ENCODE data around the gene JAML. TPM values are rescaled to one million over a fixed set of nuclear protein-coding genes. Genes with fewer than 3 reads are reported as not detected.

JAML gene
- total and polyA plus RNA-seq, 9 of the 15 experiments (the other 6 are each of a cell fraction or from before 2014, with no cell fraction given), result 0.05 to 0.32 (median 0.22) TPM; not detected in 4

DNA sequence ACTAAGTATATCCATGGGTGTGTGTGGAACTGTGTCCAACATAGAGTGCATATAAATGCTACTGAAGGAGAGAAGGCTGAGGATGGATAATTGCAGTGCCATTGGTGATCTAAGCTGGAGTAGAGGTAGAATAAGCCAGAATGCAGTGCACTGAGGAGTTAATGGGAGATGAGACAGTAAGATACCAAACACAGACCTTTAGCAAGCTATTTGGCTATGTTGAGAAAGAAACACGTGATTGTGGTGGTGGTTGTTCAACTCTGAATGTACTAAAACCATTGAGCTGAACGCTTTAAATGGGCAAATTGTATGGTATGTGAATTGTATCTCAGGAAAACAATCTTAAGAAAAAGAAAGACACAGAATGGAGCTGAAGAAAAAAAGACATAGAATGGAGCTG, 22.8 kb downstream of the JAML start:
- in situ Hi-C loops (cut with MboI), result no loop called here
- H2AFZ ChIP-seq (ENCODE audit: low read depth, low read length), result no peak overlapping the region
- H3K9me3 ChIP-seq (replicated peaks; ENCODE audit: control insufficient read depth, insufficient read depth, low read depth, low read length), result no peaks in the 10 kb centered on the region
- ChIA-PET POLR2A (interaction anchor here (1.3 kb wide), 1 partner anchor 9 kb away, joined by 3 read pairs; no protein-coding TSS in a partner anchor), CTCF (ENCODE audit: low intra/inter-chr PET ratio) (no interaction called here)
- intact Hi-C loops (cut with micrococcal nuclease), result loop anchor here (5.0 kb wide), 1 partner anchor 55 kb away; no protein-coding TSS in a partner anchor
- H3K36me3 ChIP-seq (ENCODE audit: control insufficient read depth, insufficient read depth, low read length), result no peaks in the 10 kb centered on the region
- DNase-seq (ENCODE audit: extremely low read depth in 1 of 4, low spot score in 3 of 4), result no peak
- H3K79me2 ChIP-seq (ENCODE audit: control insufficient read depth, insufficient read depth, low read length), result no peaks in the 10 kb centered on the region
- ATAC-seq, result no peak
- H4K20me1 ChIP-seq (replicated peaks; ENCODE audit: control insufficient read depth, insufficient read depth, low read length), result no peaks in the 10 kb centered on the region
- 4% methylated on average over 2 of the region's 2 CpGs for WGBS (ENCODE audit: insufficient coverage, low coverage, missing lambda C conversion rate)
- no peak overlapping the region for H3K27ac ChIP-seq (ENCODE audit: extremely low read depth, low read depth, low read length)
- TF ChIP-seq ARID2 (IDR thresholded peaks at IDR 0.05), result no peak
- TF ChIP-seq MEIS2 (IDR thresholded peaks at IDR 0.05; ENCODE audit: partially characterized antibody), result no peak
- no peak overlapping the region for H3K9ac ChIP-seq (ENCODE audit: insufficient read depth in 1 of 2, low read depth in 2 of 2, low read length in 2 of 2)
- H3K9me1 ChIP-seq (ENCODE audit: control insufficient read depth, insufficient read depth, low read length), result no peaks in the 10 kb centered on the region
- no peak for FAIRE-seq
- H3K4me2 ChIP-seq (ENCODE audit: insufficient read depth, low read length), result no peak overlapping the region
- no TSS peak for BruUV-seq (replicated peaks)
- 0 out of 5 replicates have a peak, but pooled peaks cover 0 to 3% of the 10 kb centered on the region in 2 experiments for H3K4me1 ChIP-seq (replicated peaks in 1 of 2; ENCODE audit: control insufficient read depth in 2 of 2, insufficient read depth in 2 of 2, low read length in 2 of 2)
- H3K4me3 ChIP-seq, result no peak overlapping the region
- H3K27me3 ChIP-seq (ENCODE audit: control insufficient read depth in 2 of 2, insufficient read depth in 2 of 2, low read length in 2 of 2), result peaks cover 0 to 23% of the 10 kb centered on the region in 2 experiments; a peak in 3 of 5 replicates

DNA sequence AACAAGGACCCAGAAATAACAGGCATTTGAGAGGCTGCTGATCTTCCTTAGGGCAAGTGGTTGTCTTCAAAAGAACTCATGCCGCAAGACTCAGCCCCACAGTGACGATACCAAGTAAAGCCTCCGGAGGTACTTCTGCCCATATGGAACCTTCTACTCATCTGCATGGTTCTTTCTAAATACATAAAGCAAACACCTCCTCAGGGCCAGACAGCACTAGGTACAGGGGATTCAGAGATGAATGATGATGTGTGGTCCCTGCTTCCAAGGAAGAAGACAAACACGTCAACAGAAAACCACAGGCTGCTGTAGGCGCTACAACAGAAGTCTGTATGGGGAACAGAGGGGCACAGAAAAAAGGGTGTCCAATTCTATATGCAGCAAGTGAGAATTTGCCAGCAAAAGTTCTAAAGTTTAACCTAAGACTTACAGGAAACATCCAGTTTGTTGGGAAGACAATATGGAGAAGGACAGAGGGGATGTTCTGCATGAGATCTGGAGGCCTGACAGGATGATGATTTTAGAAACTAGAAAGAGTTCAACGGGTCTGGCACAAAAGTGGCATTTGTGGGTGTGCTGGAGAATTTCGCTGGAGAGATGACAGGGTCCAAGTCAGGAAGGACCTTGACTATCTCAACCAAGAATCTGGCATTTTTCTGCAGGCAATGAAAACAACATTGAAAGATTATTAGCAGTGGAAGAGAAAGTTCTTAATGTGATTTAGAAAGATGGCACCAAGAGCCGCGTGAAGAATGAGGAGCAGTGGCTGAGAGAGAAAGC, 23.7 kb downstream of the JAML start:
- POLR2A ChIA-PET, result no interaction called here

More for the DNA sequence above, 23.7 kb downstream of the JAML start:
- Histone ChIP-seq H3K4me3 (no peak overlapping the region), H3K4me2 (ENCODE audit: insufficient read depth, low read length) (no peak overlapping the region), H3K9me1 (ENCODE audit: control insufficient read depth, insufficient read depth, low read length) (no peaks in the 10 kb centered on the region), H3K9ac (ENCODE audit: insufficient read depth in 1 of 2, low read depth in 2 of 2, low read length in 2 of 2) (no peak overlapping the region), H4K20me1 (replicated peaks; ENCODE audit: control insufficient read depth, insufficient read depth, low read length) (no peaks in the 10 kb centered on the region), H2AFZ (ENCODE audit: low read depth, low read length) (no peak overlapping the region), H3K79me2 (ENCODE audit: control insufficient read depth, insufficient read depth, low read length) (no peaks in the 10 kb centered on the region), H3K36me3 (ENCODE audit: control insufficient read depth, insufficient read depth, low read length) (no peaks in the 10 kb centered on the region), H3K27me3 (ENCODE audit: control insufficient read depth in 2 of 2, insufficient read depth in 2 of 2, low read length in 2 of 2) (peaks cover 0 to 26% of the 10 kb centered on the region in 2 experiments; a peak in 3 of 5 replicates), H3K9me3 (replicated peaks; ENCODE audit: control insufficient read depth, insufficient read depth, low read depth, low read length) (no peaks in the 10 kb centered on the region), H3K27ac (ENCODE audit: extremely low read depth, low read depth, low read length) (no peak overlapping the region), H3K4me1 (replicated peaks in 1 of 2; ENCODE audit: control insufficient read depth in 2 of 2, insufficient read depth in 2 of 2, low read length in 2 of 2) (0 out of 5 replicates have a peak, but pooled peaks cover 0 to 3% of the 10 kb centered on the region in 2 experiments)
- no peak for DNase-seq (ENCODE audit: extremely low read depth in 1 of 4, low spot score in 3 of 4)
- CTCF ChIA-PET (ENCODE audit: low intra/inter-chr PET ratio), result no interaction called here
- FAIRE-seq, result no peak
- in situ Hi-C loops (cut with MboI) (no loop called here), intact Hi-C loops (cut with micrococcal nuclease) (loop anchor here (5.0 kb wide), 1 partner anchor 56 kb away; no protein-coding TSS in a partner anchor)
- no TSS peak for BruUV-seq (replicated peaks)
- WGBS (ENCODE audit: insufficient coverage, low coverage, missing lambda C conversion rate), result 13% methylated on average over 9 of the region's 9 CpGs
- TF ChIP-seq ZNF311 (CRISPR knock-in tag; IDR thresholded peaks at IDR 0.05) (no peak), TBL1XR1 (IDR thresholded peaks at IDR 0.05; ENCODE audit: low read length in 2 of 2) (no peak), TAF9B (IDR thresholded peaks at IDR 0.05; ENCODE audit: partially characterized antibody) (no peak), JUN (IDR thresholded peaks at IDR 0.05; ENCODE audit: borderline replicate concordance, low read depth, low read length) (no peak), JUN (CRISPR knock-in tag; IDR thresholded peaks at IDR 0.05; ENCODE audit: borderline replicate concordance) (no peak), ZNF41 (CRISPR knock-in tag; conservative IDR thresholded peaks at IDR 0.05) (no peak), CEBPB (tag; IDR thresholded peaks at IDR 0.05) (no peak), ZNF143 (CRISPR knock-in tag; IDR thresholded peaks at IDR 0.05) (no peak), HDAC3 (IDR thresholded peaks at IDR 0.05; ENCODE audit: borderline replicate concordance, partially characterized antibody) (no peak), CBFA2T3 (IDR thresholded peaks at IDR 0.05) (no peak), KLF13 (tag; IDR thresholded peaks at IDR 0.05; ENCODE audit: borderline replicate concordance, low read depth) (no peak), ZNF316 (IDR thresholded peaks at IDR 0.05) (no peak), NFRKB (IDR thresholded peaks at IDR 0.05; ENCODE audit: low read depth) (no peak), ESRRB (CRISPR knock-in tag; IDR thresholded peaks at IDR 0.05; ENCODE audit: borderline replicate concordance) (no peak), NFE2 (IDR thresholded peaks at IDR 0.05; ENCODE audit: low read depth) (no peak)
- no peak for ATAC-seq
